ENCODE data around the gene PLPP4. TPM values are rescaled to one million over a fixed set of nuclear protein-coding genes. Genes with fewer than 3 reads are reported as not detected.

The PLPP4 gene
- polyA plus RNA-seq, 1 experiment, result 35.4 TPM

DNA sequence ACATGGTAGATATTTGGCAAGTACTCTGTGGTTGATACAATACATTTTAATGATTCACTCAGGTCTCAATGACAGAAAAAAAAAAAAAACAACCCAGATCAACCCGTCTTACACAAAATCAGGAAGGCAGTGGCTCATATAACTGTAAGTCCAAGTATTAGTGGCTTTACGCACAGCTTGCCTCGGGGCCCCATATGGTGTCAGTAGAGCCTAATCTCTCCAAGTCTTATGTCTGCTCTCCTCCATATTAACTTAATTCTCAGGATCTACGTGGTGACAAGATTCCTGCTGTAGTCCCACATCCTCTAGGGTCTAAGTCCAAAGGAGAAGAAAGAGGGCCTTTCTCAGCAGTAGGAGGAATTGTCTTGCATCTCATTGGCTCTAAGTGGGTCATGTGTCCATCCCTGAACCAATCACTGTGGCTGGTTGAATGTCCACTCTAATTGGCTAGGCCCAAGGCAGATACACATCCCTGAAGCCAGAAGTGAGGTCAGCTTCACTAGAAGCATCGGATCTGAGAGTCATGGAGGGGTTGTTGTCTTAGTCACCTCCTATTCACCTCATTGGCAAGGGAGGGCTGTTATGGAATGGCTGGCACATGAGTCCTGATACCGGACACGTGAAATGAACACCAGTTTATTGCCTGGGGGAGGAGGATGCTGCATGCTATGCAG, 20.5 kb upstream of the PLPP4 start:
- Histone ChIP-seq H3K36me3 (ENCODE audit: control insufficient read depth, insufficient read depth, low read length) (no peaks in the 10 kb centered on the region), H3K27me3 (ENCODE audit: control insufficient read depth, insufficient read depth, low read length) (no peaks in the 10 kb centered on the region), H3K4me3 (ENCODE audit: low read depth, low read length) (no peak overlapping the region)
- no peak for DNase-seq (ENCODE audit: low read depth)
- TF ChIP-seq, protein P1, sequence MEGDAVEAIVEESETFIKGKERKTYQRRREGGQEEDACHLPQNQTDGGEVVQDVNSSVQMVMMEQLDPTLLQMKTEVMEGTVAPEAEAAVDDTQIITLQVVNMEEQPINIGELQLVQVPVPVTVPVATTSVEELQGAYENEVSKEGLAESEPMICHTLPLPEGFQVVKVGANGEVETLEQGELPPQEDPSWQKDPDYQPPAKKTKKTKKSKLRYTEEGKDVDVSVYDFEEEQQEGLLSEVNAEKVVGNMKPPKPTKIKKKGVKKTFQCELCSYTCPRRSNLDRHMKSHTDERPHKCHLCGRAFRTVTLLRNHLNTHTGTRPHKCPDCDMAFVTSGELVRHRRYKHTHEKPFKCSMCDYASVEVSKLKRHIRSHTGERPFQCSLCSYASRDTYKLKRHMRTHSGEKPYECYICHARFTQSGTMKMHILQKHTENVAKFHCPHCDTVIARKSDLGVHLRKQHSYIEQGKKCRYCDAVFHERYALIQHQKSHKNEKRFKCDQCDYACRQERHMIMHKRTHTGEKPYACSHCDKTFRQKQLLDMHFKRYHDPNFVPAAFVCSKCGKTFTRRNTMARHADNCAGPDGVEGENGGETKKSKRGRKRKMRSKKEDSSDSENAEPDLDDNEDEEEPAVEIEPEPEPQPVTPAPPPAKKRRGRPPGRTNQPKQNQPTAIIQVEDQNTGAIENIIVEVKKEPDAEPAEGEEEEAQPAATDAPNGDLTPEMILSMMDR (IDR thresholded peaks at IDR 0.05; ENCODE audit: insufficient read depth, low read depth, low read length), result no peak
- CTCF ChIA-PET, result interaction anchor here (1.3 to 1.5 kb wide), 2 partner anchors 13 to 14 kb away, joined by 4 to 6 read pairs; no protein-coding TSS in a partner anchor
- POLR2A ChIA-PET, result no interaction called here

DNA sequence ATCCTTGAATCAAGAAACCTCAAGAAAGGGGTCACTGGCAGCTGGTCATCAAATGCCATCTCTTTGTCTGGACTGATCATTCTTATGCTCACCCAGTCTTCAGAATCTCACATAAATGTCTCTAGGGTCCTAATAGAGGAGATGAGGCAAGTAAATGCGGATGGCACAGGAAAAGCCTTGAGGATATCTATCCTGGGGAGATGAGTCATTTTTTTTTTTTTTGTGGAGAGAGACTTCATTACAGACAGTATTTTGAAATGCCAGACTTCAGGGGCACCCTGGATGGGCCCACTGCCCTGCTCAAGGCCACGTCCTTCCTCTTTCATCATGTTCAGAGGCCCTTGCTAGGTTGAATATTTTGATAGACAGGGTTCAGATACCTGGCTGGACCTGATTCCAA, 19.5 kb upstream of the PLPP4 start:
- ChIA-PET CTCF (interaction anchor here (1.5 kb wide), 1 partner anchor 14 kb away, joined by 6 read pairs; no protein-coding TSS in a partner anchor), POLR2A (no interaction called here)
- Histone ChIP-seq H3K36me3 (ENCODE audit: control insufficient read depth, insufficient read depth, low read length) (no peaks in the 10 kb centered on the region), H3K4me3 (ENCODE audit: low read depth, low read length) (no peak overlapping the region), H3K27me3 (ENCODE audit: control insufficient read depth, insufficient read depth, low read length) (no peaks in the 10 kb centered on the region)
- no peak for DNase-seq (ENCODE audit: low read depth)
- TF ChIP-seq, protein P1 (IDR thresholded peaks at IDR 0.05; ENCODE audit: insufficient read depth, low read depth, low read length), result no peak

DNA sequence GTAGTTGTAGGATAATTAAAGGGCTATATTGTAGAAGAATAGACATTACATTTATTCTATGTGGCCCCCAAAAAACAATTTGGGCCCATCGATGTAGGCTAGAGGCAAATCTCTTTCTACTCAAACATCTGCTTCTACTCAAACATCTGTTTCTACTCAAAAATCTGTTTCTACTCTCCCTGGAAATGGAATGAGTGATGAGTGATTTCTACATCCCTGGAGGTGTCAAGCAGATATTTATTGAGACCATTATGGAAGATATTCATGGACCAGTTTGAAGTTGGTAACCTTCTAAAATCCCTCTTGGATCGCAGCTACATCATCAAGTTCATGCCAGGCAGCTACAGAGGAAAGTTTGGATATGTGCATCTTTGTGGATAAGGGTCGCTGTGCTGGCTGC, 5.1 kb upstream of the PLPP4 start:
- POLR2A ChIA-PET, result no interaction called here
- no peak overlapping the region for H3K4me3 ChIP-seq (ENCODE audit: low read depth, low read length)

DNA sequence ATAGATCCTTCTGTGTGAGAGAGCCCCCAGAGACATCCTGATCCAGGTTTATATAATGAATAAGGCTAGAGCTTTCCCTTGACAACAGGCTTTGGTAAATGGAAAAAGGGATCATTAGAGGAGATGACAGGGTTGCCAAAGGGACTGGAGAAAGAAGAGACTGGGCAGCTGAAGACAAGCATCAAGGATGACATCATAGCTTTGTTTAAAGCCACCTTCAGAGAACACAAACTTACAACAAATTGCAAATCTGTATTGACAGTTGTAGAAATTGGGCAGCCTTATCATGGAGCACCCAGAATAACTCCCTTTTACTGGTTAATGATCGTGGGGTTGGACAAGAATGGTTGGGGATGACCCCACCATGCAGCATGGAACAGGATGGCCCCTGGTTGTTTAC, 3.7 kb upstream of the PLPP4 start:
- ChIA-PET POLR2A (interaction anchor here (0.6 kb wide), 1 partner anchor 50 kb away, joined by 3 read pairs; no protein-coding TSS in a partner anchor), CTCF (interaction anchor here (1.3 to 1.6 kb wide), 2 partner anchors 10 to 30 kb away, joined by 4 to 5 read pairs; no protein-coding TSS in a partner anchor)
- Histone ChIP-seq H3K27me3 (ENCODE audit: control insufficient read depth, insufficient read depth, low read length) (no peaks in the 10 kb centered on the region), H3K4me3 (ENCODE audit: low read depth, low read length) (no peak overlapping the region), H3K36me3 (ENCODE audit: control insufficient read depth, insufficient read depth, low read length) (no peaks in the 10 kb centered on the region)
- DNase-seq (ENCODE audit: low read depth), result no peak
- TF ChIP-seq, protein P1 (IDR thresholded peaks at IDR 0.05; ENCODE audit: insufficient read depth, low read depth, low read length), result no peak

More for the DNA sequence above, 5.1 kb upstream of the PLPP4 start:
- no peaks in the 10 kb centered on the region for H3K36me3 ChIP-seq (ENCODE audit: control insufficient read depth, insufficient read depth, low read length)
- no peaks in the 10 kb centered on the region for H3K27me3 ChIP-seq (ENCODE audit: control insufficient read depth, insufficient read depth, low read length)
- CTCF ChIA-PET, result interaction anchor here (1.3 to 1.6 kb wide), 2 partner anchors 8 to 29 kb away, joined by 4 to 5 read pairs; no protein-coding TSS in a partner anchor
- no peak for DNase-seq (ENCODE audit: low read depth)
- TF ChIP-seq, protein P1 (IDR thresholded peaks at IDR 0.05; ENCODE audit: insufficient read depth, low read depth, low read length), result no peak

DNA sequence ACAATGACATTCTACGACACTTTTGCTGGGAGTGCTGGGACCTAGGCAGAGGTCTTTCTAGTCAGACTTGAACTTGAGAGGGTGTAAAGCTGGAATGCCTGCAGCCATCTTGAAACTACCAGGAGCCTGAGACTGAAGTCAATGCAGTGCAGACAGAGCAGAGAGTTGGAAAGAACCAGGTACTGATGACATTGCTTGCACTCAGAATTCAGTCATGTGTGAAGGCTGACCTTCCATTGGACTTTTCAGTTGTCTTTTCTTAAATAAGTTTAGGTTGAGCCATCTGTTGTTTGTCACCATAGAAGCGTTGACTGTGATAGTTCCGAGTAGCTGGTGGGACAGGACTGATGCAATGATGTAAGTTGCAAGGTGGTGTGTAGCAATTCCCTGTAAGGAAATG, 3.1 kb upstream of the PLPP4 start:
- CTCF ChIA-PET, result interaction anchor here (3.8 kb wide), 1 partner anchor 30 kb away, joined by 11 read pairs; no protein-coding TSS in a partner anchor
- no peak overlapping the region for H3K4me3 ChIP-seq (ENCODE audit: low read depth, low read length)
- TF ChIP-seq, protein P1 (IDR thresholded peaks at IDR 0.05; ENCODE audit: insufficient read depth, low read depth, low read length), result no peak

More for the DNA sequence above, 3.1 kb upstream of the PLPP4 start:
- no peak for DNase-seq (ENCODE audit: low read depth)
- POLR2A ChIA-PET, result no interaction called here
- Histone ChIP-seq H3K27me3 (ENCODE audit: control insufficient read depth, insufficient read depth, low read length) (no peaks in the 10 kb centered on the region), H3K36me3 (ENCODE audit: control insufficient read depth, insufficient read depth, low read length) (no peaks in the 10 kb centered on the region)

Data from BJ (cell line).